Measurements from ENCODE around the gene JADE1. TPM values are rescaled to one million over a fixed set of nuclear protein-coding genes. Genes with fewer than 3 reads are reported as not detected.

The JADE1 gene
- total RNA-seq, 2 experiments from 2014 or later: 43.1 to 64.0 TPM

GRCh38 chr4:128768373-128768996 lies 41.0 kb upstream of the JADE1 start:
- DNase-seq (ENCODE audit: low spot score): no peak
- H3K27ac ChIP-seq (ENCODE audit: low read depth, low read length, poor library complexity, severe bottlenecking): no peak overlapping the region
- TF ChIP-seq CTCF (conservative IDR thresholded peaks at IDR 0.05; ENCODE audit: low read length) (no peak), EZH2phosphoT487 (IDR thresholded peaks at IDR 0.05; ENCODE audit: borderline replicate concordance, low read depth, low read length) (no peak)
- H3K36me3 ChIP-seq (ENCODE audit: insufficient read depth, low read length): no peaks in the 10 kb centered on the region
- no peaks in the 10 kb centered on the region for H3K9me3 ChIP-seq (ENCODE audit: low read length)
- intact Hi-C loops (cut with micrococcal nuclease; ENCODE audit: unreplicated experiment): no loop called here
- no peak overlapping the region for H2AFZ ChIP-seq (ENCODE audit: low read length)
- no peak overlapping the region for H3K4me3 ChIP-seq (ENCODE audit: low read depth, low read length, poor library complexity, severe bottlenecking)
- no peaks in the 10 kb centered on the region for H3K9me2 ChIP-seq (ENCODE audit: insufficient read depth, low read length)
- ChIA-PET CTCF (ENCODE audit: unreplicated experiment) (no interaction called here), POLR2A (interaction anchor here (0.6 to 0.7 kb wide), 2 partner anchors 13 to 852 kb away, joined by 3 to 4 read pairs; no protein-coding TSS in a partner anchor)
- H3K79me2 ChIP-seq (ENCODE audit: insufficient read depth, low read depth, low read length): no peaks in the 10 kb centered on the region
- no peak overlapping the region for H3K4me2 ChIP-seq (ENCODE audit: low read length)
- no peaks in the 10 kb centered on the region for H4K20me1 ChIP-seq (ENCODE audit: insufficient read depth, low read length)
- BruUV-seq (replicated peaks): no TSS peak
- no peaks in the 10 kb centered on the region for H3K4me1 ChIP-seq (ENCODE audit: insufficient read depth, low read length, poor library complexity, severe bottlenecking)

GRCh38 chr4:128769011-128769410 lies 40.5 kb upstream of the JADE1 start:
- Histone ChIP-seq H4K20me1 (ENCODE audit: insufficient read depth, low read length) (no peaks in the 10 kb centered on the region), H2AFZ (ENCODE audit: low read length) (no peak overlapping the region), H3K79me2 (ENCODE audit: insufficient read depth, low read depth, low read length) (no peaks in the 10 kb centered on the region), H3K4me3 (ENCODE audit: low read depth, low read length, poor library complexity, severe bottlenecking) (no peak overlapping the region), H3K4me2 (ENCODE audit: low read length) (no peak overlapping the region), H3K27ac (ENCODE audit: low read depth, low read length, poor library complexity, severe bottlenecking) (no peak overlapping the region), H3K4me1 (ENCODE audit: insufficient read depth, low read length, poor library complexity, severe bottlenecking) (no peaks in the 10 kb centered on the region), H3K9me3 (ENCODE audit: low read length) (no peaks in the 10 kb centered on the region), H3K36me3 (ENCODE audit: insufficient read depth, low read length) (no peaks in the 10 kb centered on the region), H3K9me2 (ENCODE audit: insufficient read depth, low read length) (no peaks in the 10 kb centered on the region)
- intact Hi-C loops (cut with micrococcal nuclease; ENCODE audit: unreplicated experiment): no loop called here
- BruUV-seq (replicated peaks): no TSS peak
- TF ChIP-seq CTCF (conservative IDR thresholded peaks at IDR 0.05; ENCODE audit: low read length): no peak
- no peak for TF ChIP-seq EZH2phosphoT487 (IDR thresholded peaks at IDR 0.05; ENCODE audit: borderline replicate concordance, low read depth, low read length)
- POLR2A ChIA-PET: interaction anchor here (0.7 kb wide), 1 partner anchor 8 kb away, joined by 5 read pairs; no protein-coding TSS in a partner anchor
- CTCF ChIA-PET (ENCODE audit: unreplicated experiment): no interaction called here
- DNase-seq (ENCODE audit: low spot score): no peak

GRCh38 chr4:128770807-128771206 lies 38.7 kb upstream of the JADE1 start:
- CTCF ChIA-PET (ENCODE audit: unreplicated experiment): no interaction called here
- TF ChIP-seq CTCF (conservative IDR thresholded peaks at IDR 0.05; ENCODE audit: low read length) (no peak), EZH2phosphoT487 (IDR thresholded peaks at IDR 0.05; ENCODE audit: borderline replicate concordance, low read depth, low read length) (no peak)

More at GRCh38 chr4:128770807-128771206, 38.7 kb upstream of the JADE1 start:
- intact Hi-C loops (cut with micrococcal nuclease; ENCODE audit: unreplicated experiment): no loop called here
- Histone ChIP-seq H3K9me2 (ENCODE audit: insufficient read depth, low read length) (no peaks in the 10 kb centered on the region), H4K20me1 (ENCODE audit: insufficient read depth, low read length) (no peaks in the 10 kb centered on the region), H3K4me2 (ENCODE audit: low read length) (no peak overlapping the region), H3K79me2 (ENCODE audit: insufficient read depth, low read depth, low read length) (no peaks in the 10 kb centered on the region), H3K4me1 (ENCODE audit: insufficient read depth, low read length, poor library complexity, severe bottlenecking) (no peaks in the 10 kb centered on the region), H3K36me3 (ENCODE audit: insufficient read depth, low read length) (no peaks in the 10 kb centered on the region), H3K27ac (ENCODE audit: low read depth, low read length, poor library complexity, severe bottlenecking) (no peak overlapping the region), H3K9me3 (ENCODE audit: low read length) (no peaks in the 10 kb centered on the region), H3K4me3 (ENCODE audit: low read depth, low read length, poor library complexity, severe bottlenecking) (no peak overlapping the region), H2AFZ (ENCODE audit: low read length) (no peak overlapping the region)
- BruUV-seq (replicated peaks): no TSS peak
- POLR2A ChIA-PET: no interaction called here
- no peak for DNase-seq (ENCODE audit: low spot score)

Data from OCI-LY7 (cell line).